Activated CD8-positive, alpha-beta T cell treated with anti-CD3 and anti-CD28 coated beads for 36 hours (primary cell): ENCODE data around the gene MYOD1. TPM values are rescaled to one million over a fixed set of nuclear protein-coding genes. Genes with fewer than 3 reads are reported as not detected.

Experiments used
- ATAC-seq: fragments of 200-7000 bp; cut with Tn5 transposase; one replicate; pipeline ENCODE4 v1.10.0; 2021; ENCODE audit warnings: mild to moderate bottlenecking, moderate library complexity
- CTCF ChIA-PET: fragments of 350-600 bp; sonication (Branson Sonifier 250); formaldehyde crosslinking; loops from one replicate; lab custom pipeline; 2021; ENCODE audit warnings: antibody characterized with exemption; lab: Charles Lee
- POLR2A ChIA-PET: fragments of 350-600 bp; sonication (Branson Sonifier 250); formaldehyde crosslinking; loops from one replicate; lab custom pipeline; 2021; ENCODE audit warnings: antibody characterized with exemption; lab: Charles Lee
- DNase-seq: peaks from one replicate; pipeline ENCODE4 v3.0.0-alpha.2; 2020
- H3K27ac Mint-ChIP-seq: one replicate; pipeline ENCODE4 v1.8.0; 2021; ENCODE audit warnings: mild to moderate bottlenecking, mixed read lengths
- H3K27me3 Mint-ChIP-seq: one replicate; pipeline ENCODE4 v1.8.0; 2021; ENCODE audit warnings: mixed read lengths
- H3K36me3 Mint-ChIP-seq: one replicate; pipeline ENCODE4 v1.8.0; 2021; ENCODE audit warnings: low read depth, mixed read lengths
- H3K4me1 Mint-ChIP-seq: one replicate; pipeline ENCODE4 v1.8.0; 2021; ENCODE audit warnings: low read depth, mixed read lengths
- H3K4me3 Mint-ChIP-seq: one replicate; pipeline ENCODE4 v1.8.0; 2021; ENCODE audit warnings: mild to moderate bottlenecking, moderate library complexity, mixed read lengths
- H3K9me3 Mint-ChIP-seq: one replicate; pipeline ENCODE4 v1.8.0; 2021; ENCODE audit warnings: mixed read lengths
- CTCF ChIP-seq: fragments of 200-600 bp; IDR thresholded peaks from one replicate; pipeline ENCODE4 v1.8.0; 2022; ENCODE audit warnings: antibody characterized with exemption, mild to moderate bottlenecking
- intact Hi-C: fragments of 100-400 bp; cut with micrococcal nuclease; formaldehyde crosslinking; loops from one replicate; pipeline ENCODE4 v1.10.0; 2022
- total RNA-seq, 2 experiments: library from RNA; stranded (reverse); gene quantifications; one replicate each; pipeline ENCODE4 v1.2.3, GENCODE V29; 2021

The MYOD1 gene
- total RNA-seq, 2 experiments from 2014 or later = not detected

DNA sequence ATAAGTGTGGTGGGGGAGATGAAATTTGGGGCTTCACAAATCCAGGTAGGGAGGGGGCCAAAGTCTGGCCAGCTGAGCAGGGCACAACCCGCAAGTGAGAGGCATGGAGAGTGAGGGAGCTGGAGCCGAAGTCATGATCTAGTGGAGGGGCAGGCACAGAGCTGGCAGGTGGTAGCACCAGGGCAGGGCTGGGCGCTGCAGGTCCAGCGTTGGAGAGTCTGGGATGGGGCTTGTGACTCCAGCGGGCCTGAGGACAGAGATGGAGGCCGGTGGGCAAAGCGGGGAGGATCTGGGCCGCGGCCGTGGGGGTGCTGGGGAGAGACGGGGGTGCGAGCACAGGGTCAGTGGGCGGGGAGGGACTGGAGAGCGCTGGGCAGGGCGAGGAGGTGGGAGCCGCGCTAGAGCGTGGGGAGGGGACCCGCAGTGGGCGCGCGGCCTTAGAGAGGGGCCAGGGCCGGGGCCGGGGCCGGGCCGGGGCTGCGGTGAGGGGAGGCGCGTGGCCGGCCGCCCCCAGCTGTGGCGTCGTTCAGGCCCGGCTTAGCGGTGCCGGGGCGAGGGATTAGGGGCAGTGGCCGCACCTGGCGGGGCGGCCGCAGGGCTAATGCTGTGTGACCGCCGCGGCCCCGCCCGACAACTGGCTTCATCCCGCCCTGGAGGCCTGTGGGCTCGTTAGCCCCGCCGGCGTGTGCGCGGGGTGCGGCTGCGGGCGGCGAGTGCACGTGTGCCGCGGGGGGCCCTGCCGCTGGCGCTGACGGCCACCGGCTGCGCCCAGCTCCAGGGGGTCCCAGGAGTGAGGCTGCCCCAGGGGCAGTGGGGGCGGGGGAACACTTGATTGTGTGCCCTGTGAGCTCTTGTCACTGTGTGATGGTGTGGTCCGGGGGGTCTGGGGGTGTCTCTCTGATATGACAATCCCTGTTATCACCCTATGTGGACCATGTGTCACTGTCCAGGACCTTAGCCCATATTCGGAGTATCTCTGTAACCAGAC is 23.6 kb upstream of the MYOD1 start:
- intact Hi-C loops = no loop called here
- no peak overlapping the region for H3K4me3 Mint-ChIP-seq
- DNase-seq (no peak), ATAC-seq (no peak)
- no peaks in the 10 kb centered on the region for H3K9me3 Mint-ChIP-seq
- no peaks in the 10 kb centered on the region for H3K36me3 Mint-ChIP-seq
- peaks cover 42% of the 10 kb centered on the region for H3K27me3 Mint-ChIP-seq
- ChIA-PET POLR2A (no interaction called here), CTCF (no interaction called here)
- no peak overlapping the region for H3K27ac Mint-ChIP-seq
- no peak for TF ChIP-seq CTCF
- H3K4me1 Mint-ChIP-seq = no peaks in the 10 kb centered on the region

- no peaks in the 10 kb centered on the region for H3K9me3 Mint-ChIP-seq
- no peaks in the 10 kb centered on the region for H3K36me3 Mint-ChIP-seq
- intact Hi-C loops = no loop called here
- no peak overlapping the region for H3K27ac Mint-ChIP-seq
- ChIA-PET POLR2A (no interaction called here), CTCF (interaction anchor here (1.1 kb wide), 1 partner anchor 34 kb away, joined by 5 read pairs; no protein-coding TSS in a partner anchor)
- peaks cover 41% of the 10 kb centered on the region for H3K27me3 Mint-ChIP-seq
- ATAC-seq = no peak
- DNase-seq = no peak
- H3K4me3 Mint-ChIP-seq = no peak overlapping the region
- TF ChIP-seq CTCF = no peak
- H3K4me1 Mint-ChIP-seq = no peaks in the 10 kb centered on the region
These were observed 22.6 kb upstream of the MYOD1 start for GRCh38 chr11:17696741-17697140.

DNA sequence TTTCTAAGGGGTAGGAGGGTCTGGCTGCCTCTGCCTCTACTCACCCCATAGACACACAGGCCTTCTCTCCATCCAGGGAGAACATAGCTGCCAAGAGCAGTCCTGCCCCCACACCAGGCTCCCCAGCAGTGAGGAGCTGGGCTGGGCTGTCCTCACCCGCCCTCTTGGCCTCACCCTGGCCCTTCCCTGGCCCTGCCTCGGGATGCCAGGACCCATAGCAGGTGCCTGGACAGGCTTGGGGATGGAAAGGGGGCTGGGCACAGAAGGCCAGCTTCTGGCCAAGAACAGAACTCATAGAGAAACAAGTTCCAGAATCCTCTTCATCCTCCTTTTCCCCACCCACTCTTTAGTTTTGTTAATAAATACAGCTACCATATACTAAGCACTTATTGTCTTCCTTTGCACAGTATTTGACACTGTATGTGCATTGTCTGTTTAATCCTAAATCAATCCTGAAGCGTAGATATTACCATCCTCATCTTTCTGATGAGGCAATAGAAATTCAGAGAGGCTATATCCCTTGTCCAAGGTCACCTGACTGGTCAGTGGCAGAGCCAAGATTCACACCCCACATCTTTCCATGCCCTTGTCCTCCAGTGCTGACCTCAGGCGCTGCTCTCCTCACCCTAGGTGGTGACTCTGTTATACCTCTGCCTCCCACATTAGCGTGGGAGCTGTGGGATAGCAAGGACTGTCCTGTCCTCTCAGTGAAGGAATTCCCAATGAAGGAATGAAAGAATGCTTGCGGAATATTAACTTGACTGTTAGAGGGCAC is 22.0 kb upstream of the MYOD1 start:
- H3K9me3 Mint-ChIP-seq = no peaks in the 10 kb centered on the region
- H3K27me3 Mint-ChIP-seq = peaks cover 37% of the 10 kb centered on the region
- no peak for TF ChIP-seq CTCF
- ATAC-seq = no peak
- H3K36me3 Mint-ChIP-seq = no peaks in the 10 kb centered on the region
- CTCF ChIA-PET = interaction anchor here (1.1 kb wide), 1 partner anchor 34 kb away, joined by 5 read pairs; no protein-coding TSS in a partner anchor
- POLR2A ChIA-PET = no interaction called here
- no peak for DNase-seq
- H3K4me1 Mint-ChIP-seq = no peaks in the 10 kb centered on the region
- intact Hi-C loops = no loop called here
- no peak overlapping the region for H3K4me3 Mint-ChIP-seq
- H3K27ac Mint-ChIP-seq = no peak overlapping the region

- no peak overlapping the region for H3K4me3 Mint-ChIP-seq
- TF ChIP-seq CTCF = no peak
- intact Hi-C loops = no loop called here
- ATAC-seq (no peak), DNase-seq (no peak)
- CTCF ChIA-PET = interaction anchor here (1.8 kb wide), 1 partner anchor 32 kb away, joined by 9 read pairs; no protein-coding TSS in a partner anchor
- no peaks in the 10 kb centered on the region for H3K4me1 Mint-ChIP-seq
- H3K36me3 Mint-ChIP-seq = no peaks in the 10 kb centered on the region
- peaks cover 27% of the 10 kb centered on the region for H3K27me3 Mint-ChIP-seq
- no peak overlapping the region for H3K27ac Mint-ChIP-seq
- POLR2A ChIA-PET = no interaction called here
- no peaks in the 10 kb centered on the region for H3K9me3 Mint-ChIP-seq
These were observed 19.9 kb upstream of the MYOD1 start for GRCh38 chr11:17699147-17700114.
